HepG2 (cell line): Measurements from ENCODE around the gene ATOSB. TPM values are rescaled to one million over a fixed set of nuclear protein-coding genes. Genes with fewer than 3 reads are reported as not detected.

ENCODE experiments used
- FOXA3 ChIP-seq: IDR thresholded peaks from 2 replicates; pipeline ENCODE4 v1.6.1; 2016; ENCODE audit warnings: missing genetic modification reagents, missing compliant biosample characterization
- FOXJ3 ChIP-seq: sonication (generic); formaldehyde crosslinking; IDR thresholded peaks from 2 replicates; pipeline ENCODE4 v1.4.0; 2020; ENCODE audit warnings: missing genetic modification reagents, mild to moderate bottlenecking, borderline replicate concordance
- HHEX ChIP-seq: IDR thresholded peaks from 2 replicates; pipeline ENCODE4 v1.6.1; 2016; ENCODE audit warnings: control low read depth
- HOXA3 ChIP-seq: sonication (generic); formaldehyde crosslinking; IDR thresholded peaks from 2 replicates; pipeline ENCODE4 v1.5.0; 2020; ENCODE audit warnings: missing genetic modification reagents
- KLF9 ChIP-seq: IDR thresholded peaks from 2 replicates; pipeline ENCODE4 v1.6.1; 2016; ENCODE audit warnings: low read depth
- MAFK ChIP-seq, 2 experiments: IDR thresholded peaks in 1 of 2; conservative IDR thresholded peaks in 1 of 2; 2 replicates each; pipeline ENCODE4 v1.6.1; 2011; ENCODE audit warnings: improper control_type of control experiment in 2 of 2, low read length in 2 of 2
- MXI1 ChIP-seq: IDR thresholded peaks from 3 replicates; pipeline ENCODE4 v1.6.1; 2012; ENCODE audit warnings: low read depth, low read length, inconsistent platforms, borderline replicate concordance
- PAX8 ChIP-seq: sonication (generic); formaldehyde crosslinking; IDR thresholded peaks from 2 replicates; pipeline ENCODE4 v1.8.0; 2022; ENCODE audit warnings: mild to moderate bottlenecking, missing genetic modification reagents, borderline replicate concordance
- POLR2A ChIP-seq, 2 experiments: IDR thresholded peaks; 2 replicates each; pipeline ENCODE4 v1.6.1; 2011; ENCODE audit warnings: low read depth in 2 of 2, low read length in 2 of 2, mild to moderate bottlenecking in 1 of 2, moderate library complexity in 1 of 2; ENCODE audit not compliant: insufficient read depth in 1 of 2
- SALL2 ChIP-seq: sonication (generic); formaldehyde crosslinking; IDR thresholded peaks from 2 replicates; pipeline ENCODE4 v1.8.1; 2023; ENCODE audit warnings: mild to moderate bottlenecking, missing genetic modification reagents, inconsistent platforms
- THYN1 ChIP-seq: sonication (generic); formaldehyde crosslinking; IDR thresholded peaks from 2 replicates; pipeline ENCODE4 v1.8.1; 2023; ENCODE audit warnings: low read depth, mild to moderate bottlenecking, moderate library complexity, missing genetic modification reagents, borderline replicate concordance
- ZNF224 ChIP-seq: sonication (generic); formaldehyde crosslinking; IDR thresholded peaks from 2 replicates; pipeline ENCODE4 v1.5.0; 2020; ENCODE audit warnings: mild to moderate bottlenecking, missing genetic modification reagents
- ZNF337 ChIP-seq: sonication (generic); formaldehyde crosslinking; IDR thresholded peaks from 2 replicates; pipeline ENCODE4 v1.5.1; 2020; ENCODE audit warnings: missing genetic modification reagents, low read depth, mild to moderate bottlenecking, borderline replicate concordance
- ZNF720 ChIP-seq: sonication (generic); formaldehyde crosslinking; IDR thresholded peaks from 2 replicates; pipeline ENCODE4 v1.4.0; 2020; ENCODE audit warnings: missing genetic modification reagents
- ZSCAN12 ChIP-seq: sonication (generic); formaldehyde crosslinking; IDR thresholded peaks from 2 replicates; pipeline ENCODE4 v1.9.0; 2021; ENCODE audit warnings: mild to moderate bottlenecking, missing genetic modification reagents
- ZSCAN30 ChIP-seq: sonication (generic); formaldehyde crosslinking; IDR thresholded peaks from 2 replicates; pipeline ENCODE4 v1.5.0; 2020; ENCODE audit warnings: mild to moderate bottlenecking, missing genetic modification reagents
- polyA plus RNA-seq, 8 experiments: library from polyadenylated mRNA; depleted of rRNA in 3 of 8; stranded (reverse) in 7 of 8; unstranded in 1 of 8; fragments of >200 nt; fragmentation: Illumina TruSeq in 4 of 8; extraction: Trizol in 4 of 8; gene quantifications; 2 replicates each; pipeline versions ENCODE4 v1.2.1 to v1.2.3, GENCODE V29; 2011 to 2016; ENCODE audit warnings: low read depth in 4 of 8, missing spikeins in 1 of 8, mixed read lengths in 1 of 8; ENCODE audit not compliant: insufficient read depth in 1 of 8
- total RNA-seq, 5 experiments: library from RNA; depleted of rRNA; stranded (reverse); fragments of >200 nt; fragmentation: Illumina TruSeq; extraction: Trizol; gene quantifications; 2 replicates each; pipeline ENCODE4 v1.2.3, GENCODE V29; 2016; ENCODE audit warnings: low read depth in 1 of 5
- TF ChIP-seq, protein P1 (sequence below): sonication (generic); formaldehyde crosslinking; IDR thresholded peaks from 2 replicates; pipeline ENCODE4 v1.5.0; 2020; ENCODE audit warnings: missing genetic modification reagents, mild to moderate bottlenecking, borderline replicate concordance
- TF ChIP-seq, protein P2 (sequence below): sonication (generic); formaldehyde crosslinking; conservative IDR thresholded peaks from 2 replicates; pipeline ENCODE4 v1.4.0; 2020; ENCODE audit warnings: missing genetic modification reagents
- TF ChIP-seq, protein P3 (sequence below): sonication (generic); formaldehyde crosslinking; IDR thresholded peaks from 2 replicates; pipeline ENCODE4 v1.4.0; 2020; ENCODE audit warnings: missing genetic modification reagents, borderline replicate concordance
- TF ChIP-seq, protein P4 (sequence below): sonication (generic); formaldehyde crosslinking; IDR thresholded peaks from 2 replicates; pipeline ENCODE4 v1.4.0; 2020; ENCODE audit warnings: mild to moderate bottlenecking, missing genetic modification reagents
- TF ChIP-seq, protein P5 (sequence below): sonication (generic); formaldehyde crosslinking; IDR thresholded peaks from 2 replicates; pipeline ENCODE4 v1.5.1; 2020; ENCODE audit warnings: missing genetic modification reagents, mild to moderate bottlenecking, borderline replicate concordance

Gene ATOSB
- total and polyA plus RNA-seq, 2 of the 13 experiments (the other 11 are each of a cell fraction or from before 2014, with no cell fraction given), result 1.9 to 6.4 TPM

DNA sequence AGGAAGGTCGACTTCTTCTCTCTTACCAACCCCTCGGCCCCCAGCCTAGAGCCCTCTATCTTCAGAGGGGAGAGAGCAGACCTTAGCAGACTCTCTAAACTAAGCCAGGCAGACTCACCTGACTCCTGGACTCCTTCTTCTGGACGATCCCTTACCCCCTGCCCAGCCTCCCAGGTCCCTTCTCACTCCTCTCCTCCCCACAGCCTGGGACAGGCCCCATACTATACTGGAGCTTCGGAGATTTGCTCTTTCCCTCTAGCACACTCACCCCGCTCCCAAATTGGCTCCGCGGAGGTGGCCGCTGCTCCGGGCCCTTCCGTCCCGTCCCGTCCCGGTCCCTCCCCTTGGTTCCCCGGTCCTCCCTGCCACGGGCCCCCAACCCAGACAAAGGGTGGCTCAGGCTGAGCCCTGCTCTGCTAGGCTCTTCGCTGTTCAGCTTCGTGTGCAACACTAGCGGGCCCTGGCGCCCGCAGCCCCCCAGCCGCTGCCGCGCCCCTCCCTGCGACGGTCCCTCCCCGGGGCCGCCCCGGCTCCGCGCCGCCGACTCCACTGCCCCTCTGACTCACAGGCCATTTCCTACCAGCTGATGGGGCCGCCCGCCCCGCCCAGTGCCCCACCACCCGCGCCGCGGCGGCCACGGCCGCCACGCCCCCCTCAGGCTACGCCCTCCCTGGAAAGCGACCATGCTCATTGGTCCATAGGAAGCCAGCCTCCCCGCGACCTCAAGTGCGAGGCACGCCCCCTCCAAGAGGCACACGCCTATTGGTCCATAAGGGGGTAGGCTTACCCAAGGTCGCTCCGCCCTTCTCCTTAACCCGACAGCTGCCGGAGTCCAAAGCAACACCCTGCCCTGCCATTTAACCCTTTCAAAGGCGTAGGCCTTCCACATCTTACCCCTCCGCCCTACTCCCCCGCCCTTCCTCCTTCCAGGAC, 4.4 kb downstream of the ATOSB start (continued):
- TF ChIP-seq THYN1 (CRISPR knock-in tag) (no peak), MAFK (conservative IDR thresholded peaks at IDR 0.05 in 1 of 2, IDR thresholded peaks at IDR 0.05 in 1 of 2; ENCODE audit: low read length in 2 of 2) (no peak), ZNF337 (CRISPR knock-in tag) (no peak), ZNF224 (CRISPR knock-in tag) (no peak), HHEX (no peak), ZSCAN12 (no peak), POLR2A (IDR thresholded peaks at IDR 0.05; ENCODE audit: insufficient read depth in 1 of 2, low read depth in 2 of 2, low read length in 2 of 2) (0 out of 4 replicates have a peak, but pooled peaks of 1 of the 2 experiments have one; percentile 24), ZSCAN30 (CRISPR knock-in tag) (no peak), MXI1 (peak; percentile 68; the same call in 1 of the 3 replicates), ZNF720 (CRISPR knock-in tag) (no peak), HOXA3 (no peak), FOXA3 (CRISPR knock-in tag) (no peak), PAX8 (CRISPR knock-in tag) (no peak), KLF9 (CRISPR knock-in tag) (peak; percentile 34; the same call in 1 of the 2 replicates), FOXJ3 (CRISPR knock-in tag) (no peak), SALL2 (CRISPR knock-in tag) (no peak)
- TF ChIP-seq, protein P1, sequence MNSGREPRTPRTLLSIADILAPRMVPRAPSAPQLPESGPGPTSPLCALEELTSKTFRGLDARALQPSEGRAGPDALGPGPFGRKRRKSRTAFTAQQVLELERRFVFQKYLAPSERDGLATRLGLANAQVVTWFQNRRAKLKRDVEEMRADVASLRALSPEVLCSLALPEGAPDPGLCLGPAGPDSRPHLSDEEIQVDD, result no peak
- TF ChIP-seq, protein P2, sequence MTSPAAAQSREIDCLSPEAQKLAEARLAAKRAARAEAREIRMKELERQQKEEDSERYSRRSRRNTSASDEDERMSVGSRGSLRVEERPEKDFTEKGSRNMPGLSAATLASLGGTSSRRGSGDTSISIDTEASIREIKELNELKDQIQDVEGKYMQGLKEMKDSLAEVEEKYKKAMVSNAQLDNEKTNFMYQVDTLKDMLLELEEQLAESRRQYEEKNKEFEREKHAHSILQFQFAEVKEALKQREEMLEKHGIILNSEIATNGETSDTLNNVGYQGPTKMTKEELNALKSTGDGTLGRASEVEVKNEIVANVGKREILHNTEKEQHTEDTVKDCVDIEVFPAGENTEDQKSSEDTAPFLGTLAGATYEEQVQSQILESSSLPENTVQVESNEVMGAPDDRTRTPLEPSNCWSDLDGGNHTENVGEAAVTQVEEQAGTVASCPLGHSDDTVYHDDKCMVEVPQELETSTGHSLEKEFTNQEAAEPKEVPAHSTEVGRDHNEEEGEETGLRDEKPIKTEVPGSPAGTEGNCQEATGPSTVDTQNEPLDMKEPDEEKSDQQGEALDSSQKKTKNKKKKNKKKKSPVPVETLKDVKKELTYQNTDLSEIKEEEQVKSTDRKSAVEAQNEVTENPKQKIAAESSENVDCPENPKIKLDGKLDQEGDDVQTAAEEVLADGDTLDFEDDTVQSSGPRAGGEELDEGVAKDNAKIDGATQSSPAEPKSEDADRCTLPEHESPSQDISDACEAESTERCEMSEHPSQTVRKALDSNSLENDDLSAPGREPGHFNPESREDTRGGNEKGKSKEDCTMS (CRISPR knock-in tag), result no peak
- TF ChIP-seq, protein P3, sequence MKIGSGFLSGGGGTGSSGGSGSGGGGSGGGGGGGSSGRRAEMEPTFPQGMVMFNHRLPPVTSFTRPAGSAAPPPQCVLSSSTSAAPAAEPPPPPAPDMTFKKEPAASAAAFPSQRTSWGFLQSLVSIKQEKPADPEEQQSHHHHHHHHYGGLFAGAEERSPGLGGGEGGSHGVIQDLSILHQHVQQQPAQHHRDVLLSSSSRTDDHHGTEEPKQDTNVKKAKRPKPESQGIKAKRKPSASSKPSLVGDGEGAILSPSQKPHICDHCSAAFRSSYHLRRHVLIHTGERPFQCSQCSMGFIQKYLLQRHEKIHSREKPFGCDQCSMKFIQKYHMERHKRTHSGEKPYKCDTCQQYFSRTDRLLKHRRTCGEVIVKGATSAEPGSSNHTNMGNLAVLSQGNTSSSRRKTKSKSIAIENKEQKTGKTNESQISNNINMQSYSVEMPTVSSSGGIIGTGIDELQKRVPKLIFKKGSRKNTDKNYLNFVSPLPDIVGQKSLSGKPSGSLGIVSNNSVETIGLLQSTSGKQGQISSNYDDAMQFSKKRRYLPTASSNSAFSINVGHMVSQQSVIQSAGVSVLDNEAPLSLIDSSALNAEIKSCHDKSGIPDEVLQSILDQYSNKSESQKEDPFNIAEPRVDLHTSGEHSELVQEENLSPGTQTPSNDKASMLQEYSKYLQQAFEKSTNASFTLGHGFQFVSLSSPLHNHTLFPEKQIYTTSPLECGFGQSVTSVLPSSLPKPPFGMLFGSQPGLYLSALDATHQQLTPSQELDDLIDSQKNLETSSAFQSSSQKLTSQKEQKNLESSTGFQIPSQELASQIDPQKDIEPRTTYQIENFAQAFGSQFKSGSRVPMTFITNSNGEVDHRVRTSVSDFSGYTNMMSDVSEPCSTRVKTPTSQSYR (CRISPR knock-in tag), result no peak
- TF ChIP-seq, protein P4, sequence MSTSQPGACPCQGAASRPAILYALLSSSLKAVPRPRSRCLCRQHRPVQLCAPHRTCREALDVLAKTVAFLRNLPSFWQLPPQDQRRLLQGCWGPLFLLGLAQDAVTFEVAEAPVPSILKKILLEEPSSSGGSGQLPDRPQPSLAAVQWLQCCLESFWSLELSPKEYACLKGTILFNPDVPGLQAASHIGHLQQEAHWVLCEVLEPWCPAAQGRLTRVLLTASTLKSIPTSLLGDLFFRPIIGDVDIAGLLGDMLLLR (CRISPR knock-in tag), result no peak
- TF ChIP-seq, protein P5, sequence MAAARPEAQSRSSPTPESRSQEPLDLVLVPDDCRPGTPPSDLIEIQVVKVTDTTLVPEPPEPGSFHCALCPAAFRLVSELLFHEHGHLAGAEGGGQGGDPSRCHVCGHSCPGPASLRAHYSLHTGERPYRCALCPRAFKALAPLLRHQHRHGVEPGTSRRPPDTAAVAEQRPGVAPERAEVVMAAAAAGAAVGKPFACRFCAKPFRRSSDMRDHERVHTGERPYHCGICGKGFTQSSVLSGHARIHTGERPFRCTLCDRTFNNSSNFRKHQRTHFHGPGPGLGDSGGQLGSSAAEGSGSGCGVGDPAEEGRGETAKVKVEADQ (CRISPR knock-in tag), result no peak
